Measurements from ENCODE around the gene RFNG.

RFNG gene

DNA sequence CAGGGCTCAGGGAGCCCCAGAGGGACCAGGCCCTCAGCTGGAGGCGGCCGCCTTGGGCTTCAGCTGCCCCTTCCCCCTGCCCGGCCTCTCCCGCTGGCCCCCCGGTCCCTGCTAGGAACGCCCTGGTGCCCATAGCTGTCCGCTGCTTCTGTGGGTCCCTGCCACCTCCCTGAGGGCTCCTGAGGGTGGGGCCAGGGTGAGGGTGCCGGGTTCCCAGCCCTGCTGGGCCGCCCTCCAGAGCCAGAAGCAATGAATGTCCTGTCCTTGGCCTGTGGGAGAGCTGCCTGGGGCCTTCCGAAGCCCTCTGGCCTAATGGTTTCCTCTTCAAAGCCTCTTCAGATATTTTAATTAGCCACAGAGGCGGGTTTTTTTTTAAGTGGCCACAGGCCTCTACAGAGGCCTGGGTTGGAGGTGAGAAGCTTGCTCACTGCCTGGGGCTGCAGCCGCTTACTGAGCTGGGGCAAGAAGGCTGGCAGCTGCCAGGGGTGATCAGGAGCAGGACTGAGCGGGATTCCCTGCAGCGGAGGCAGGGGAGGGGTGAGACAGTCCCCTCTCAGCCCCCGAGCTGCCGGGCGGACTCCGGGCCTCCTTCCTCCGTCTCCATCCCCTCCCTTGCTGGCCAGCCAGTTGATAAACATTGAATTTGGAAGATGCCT, 38.8 kb downstream of the RFNG start:
- no peak for DNase-seq

DNA sequence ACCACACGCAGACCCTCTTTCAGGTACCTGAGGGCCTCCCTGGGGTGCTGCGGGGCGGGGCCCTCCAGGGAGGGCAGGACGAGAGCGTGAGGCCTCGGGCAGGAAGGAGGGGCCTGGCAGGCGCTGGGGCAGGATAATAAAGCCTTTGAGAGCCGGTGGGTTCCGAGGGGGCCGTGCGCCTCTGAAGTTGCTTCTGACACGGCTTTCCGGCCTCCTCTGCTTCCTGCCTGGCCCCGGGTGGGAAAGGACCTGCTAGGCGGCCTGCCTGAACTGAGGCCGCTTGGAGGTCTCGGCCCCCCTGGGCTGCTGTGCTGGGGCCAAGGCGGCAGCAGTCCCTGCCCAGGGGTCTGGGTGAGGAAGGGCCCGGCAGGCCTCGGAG, 39.4 kb downstream of the RFNG start:
- DNase-seq = no peak

DNA sequence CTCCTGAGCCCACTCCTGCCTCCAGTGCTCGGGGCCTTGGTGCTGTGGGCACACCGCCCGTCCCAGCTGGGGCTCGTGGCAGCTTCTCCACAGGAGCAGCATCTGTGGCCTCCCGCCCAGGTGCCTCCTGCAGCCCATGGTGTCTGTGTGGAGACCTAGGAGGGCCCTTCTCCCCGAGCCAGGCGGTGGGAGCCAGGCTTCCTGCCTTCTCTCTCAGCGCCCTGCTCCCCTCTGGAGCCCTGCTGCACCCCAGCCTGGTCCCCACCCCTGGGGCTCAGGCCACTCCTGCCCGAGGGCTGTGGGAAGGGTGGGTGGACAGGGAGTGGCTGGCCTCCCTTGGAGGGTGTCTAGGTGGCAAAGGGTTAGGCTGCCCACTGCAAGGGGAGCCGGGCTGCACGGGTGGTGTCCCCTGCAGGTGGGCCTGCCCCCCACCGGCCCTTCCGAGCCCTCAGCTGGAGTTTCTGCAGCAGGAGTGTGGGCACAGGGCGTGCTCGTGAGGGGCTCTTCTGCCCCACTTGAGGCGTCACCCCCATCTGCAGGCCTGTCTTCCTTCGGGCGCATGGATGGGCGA, 39.9 kb downstream of the RFNG start:
- no peak for DNase-seq

DNA sequence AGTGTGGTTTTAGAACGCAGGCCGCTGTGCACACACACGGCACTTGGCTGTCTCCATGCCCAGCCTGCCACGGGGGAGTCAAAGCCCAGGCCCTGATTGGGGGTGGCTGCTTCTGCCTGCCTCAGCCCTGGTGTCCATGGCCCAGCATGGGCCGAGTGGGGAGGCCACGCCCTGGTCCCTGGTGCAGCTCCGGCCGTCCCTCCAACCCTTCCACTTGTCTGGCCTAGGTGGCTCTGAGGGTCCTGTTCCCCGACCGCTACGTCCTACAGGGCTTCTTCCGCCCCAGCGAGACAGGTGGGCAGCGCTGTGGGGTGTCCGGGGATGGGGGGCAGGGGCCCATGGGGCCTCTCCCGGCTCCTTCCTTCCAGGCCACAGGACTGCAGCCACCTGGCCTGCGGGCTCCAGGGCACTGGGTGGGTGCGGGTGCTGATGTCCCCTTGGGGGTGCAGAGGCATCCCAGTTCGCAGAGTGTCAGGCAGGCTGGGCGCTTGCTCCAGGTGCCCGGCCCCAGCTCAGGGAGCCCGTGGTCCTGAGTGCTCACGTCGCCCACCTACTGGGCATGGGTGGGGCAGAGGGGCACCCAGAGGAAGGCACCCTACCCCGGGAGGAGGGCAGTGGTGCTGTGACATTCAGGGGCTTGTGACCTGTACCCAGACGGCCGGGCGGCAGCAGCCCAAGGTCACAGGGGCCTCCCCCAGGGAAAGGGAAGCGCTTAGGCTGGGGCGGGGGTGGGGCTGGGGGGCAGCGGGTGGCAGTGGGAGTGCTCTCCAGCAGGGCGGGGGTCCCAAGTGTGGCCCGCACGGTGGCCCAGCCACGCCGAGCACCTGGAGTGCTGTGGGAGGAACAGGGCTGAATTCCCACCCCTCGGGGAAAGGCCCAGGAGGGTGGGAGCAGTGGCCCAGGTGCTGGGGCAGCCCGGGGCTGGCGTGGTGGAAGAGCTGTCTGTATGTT, 40.8 kb downstream of the RFNG start:
- DNase-seq = no peak

DNA sequence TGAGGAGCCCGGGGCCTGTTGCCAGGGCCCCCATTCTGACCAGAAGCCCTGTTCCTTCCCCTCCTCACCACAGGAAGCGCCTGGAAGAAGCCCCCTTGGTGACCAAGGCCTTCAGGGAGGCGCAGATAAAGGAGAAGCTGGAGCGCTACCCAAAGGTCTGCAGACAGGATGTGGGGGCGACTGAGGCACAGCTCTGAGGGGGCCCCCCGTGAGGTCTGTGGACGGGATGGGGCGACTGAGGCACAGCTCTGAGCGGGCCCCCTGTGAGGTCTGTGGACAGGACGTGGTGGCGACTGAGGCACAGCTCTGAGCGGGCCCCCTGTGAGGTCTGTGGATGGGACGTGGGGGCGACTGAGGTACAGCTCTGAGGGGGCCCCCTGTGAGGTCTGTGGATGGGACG, 42.2 kb downstream of the RFNG start:
- no peak for DNase-seq

DNA sequence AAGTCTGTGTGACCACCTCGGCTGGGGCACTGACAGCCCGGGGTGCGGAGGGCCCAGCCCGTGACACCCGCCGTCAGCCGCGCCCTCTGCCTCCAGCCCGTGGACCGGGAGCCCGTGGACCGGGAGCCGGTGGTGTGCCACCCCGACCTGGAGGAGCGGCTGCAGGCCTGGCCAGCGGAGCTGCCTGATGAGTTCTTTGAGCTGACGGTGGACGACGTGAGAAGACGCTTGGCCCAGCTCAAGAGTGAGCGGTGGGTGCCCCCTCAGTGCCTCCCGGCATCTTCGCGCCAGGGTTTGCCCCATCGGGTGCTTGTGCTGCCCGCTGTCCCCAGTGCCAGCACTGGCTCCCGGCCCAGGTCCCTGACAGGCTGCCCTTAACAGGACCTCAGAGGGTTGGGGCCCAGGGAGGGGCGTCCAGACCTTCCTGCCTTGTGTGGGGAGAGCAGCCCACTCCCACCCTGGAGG, 42.6 kb downstream of the RFNG start:
- no peak for DNase-seq

DNA sequence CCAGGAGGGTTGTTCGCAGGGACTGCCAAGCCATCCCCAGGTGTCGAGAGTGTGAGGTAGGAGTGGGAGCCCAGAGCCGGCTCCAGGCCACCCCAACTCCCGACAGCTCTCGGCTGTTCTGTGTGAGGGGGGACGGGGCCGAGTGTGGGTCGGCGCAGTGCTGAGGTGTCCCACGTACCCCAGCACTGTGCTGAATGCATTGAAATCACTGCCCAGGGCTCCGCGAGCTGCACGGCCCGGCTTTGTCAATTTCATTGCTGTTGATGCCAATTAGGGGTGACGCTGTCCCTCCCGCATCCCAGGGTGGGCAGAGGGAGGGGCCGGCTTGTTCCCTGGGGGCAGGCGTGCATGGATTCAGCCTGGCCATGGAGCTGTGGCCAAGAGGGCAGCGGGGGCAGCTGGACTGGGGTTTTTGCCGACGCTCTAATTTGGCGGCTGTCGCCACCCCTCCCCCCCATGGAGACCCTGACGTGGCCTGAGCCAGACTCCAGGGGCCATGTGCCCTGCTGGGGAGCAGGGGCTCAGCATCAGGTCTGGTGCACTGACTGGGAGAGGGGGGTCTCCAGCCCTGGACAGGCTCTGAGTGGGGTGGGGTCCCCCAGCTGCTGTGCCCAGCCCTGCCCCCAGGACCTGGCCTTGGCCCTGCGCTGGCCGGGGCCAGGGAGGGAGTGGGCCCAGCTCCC, 43.2 kb downstream of the RFNG start:
- no peak for DNase-seq

DNA sequence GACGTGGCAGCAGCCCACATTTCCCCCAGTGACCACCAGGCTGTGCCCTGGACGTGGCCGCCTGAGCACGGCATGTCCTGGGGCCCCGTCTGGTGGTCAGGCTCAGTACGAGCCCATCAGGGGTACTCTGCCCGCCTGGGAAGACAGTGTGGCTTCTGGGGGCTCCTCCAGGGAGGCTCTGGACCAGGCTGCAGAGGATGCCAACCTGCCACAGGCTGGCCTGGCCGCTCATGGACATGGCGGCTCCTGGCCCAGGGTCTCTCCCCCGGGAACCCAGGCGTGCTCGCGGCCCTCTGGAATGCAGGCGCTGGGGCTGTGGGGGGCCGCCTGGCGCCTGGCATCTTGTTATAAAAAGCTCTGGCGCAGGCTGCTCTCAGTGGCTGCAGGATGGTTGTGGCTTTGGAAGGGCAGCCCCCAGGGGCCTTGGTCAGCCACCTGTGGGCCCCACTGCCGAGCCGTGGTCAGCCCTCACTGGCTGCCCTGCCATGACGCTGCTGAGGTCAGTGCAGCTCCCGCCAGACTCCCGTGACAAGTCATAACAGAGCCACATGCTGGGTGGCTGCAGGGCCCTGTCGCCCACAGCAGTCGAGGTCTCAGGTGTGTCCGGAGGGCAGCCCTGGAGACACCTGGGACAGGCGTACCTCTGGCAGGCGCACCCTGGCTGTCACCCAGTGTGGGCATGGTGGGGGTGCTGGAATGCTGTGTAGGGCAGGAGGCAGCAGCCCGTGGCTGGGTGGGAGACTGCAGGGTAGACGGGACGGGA, 43.9 kb downstream of the RFNG start:
- no peak for DNase-seq

DNA sequence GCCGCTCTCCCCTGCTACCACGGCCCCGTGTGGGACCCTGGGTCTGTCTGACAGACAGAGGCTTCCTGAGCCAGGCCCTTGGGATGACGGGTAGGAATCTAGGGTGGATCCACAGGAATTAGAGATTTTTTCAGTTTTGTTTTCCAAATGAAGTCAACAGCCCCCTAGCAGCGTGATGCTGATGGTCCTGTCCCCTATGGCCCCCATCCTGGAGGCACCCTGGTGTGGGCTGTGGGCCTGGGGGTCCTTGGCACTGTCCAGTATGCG, 44.5 kb downstream of the RFNG start:
- DNase-seq = no peak

DNA sequence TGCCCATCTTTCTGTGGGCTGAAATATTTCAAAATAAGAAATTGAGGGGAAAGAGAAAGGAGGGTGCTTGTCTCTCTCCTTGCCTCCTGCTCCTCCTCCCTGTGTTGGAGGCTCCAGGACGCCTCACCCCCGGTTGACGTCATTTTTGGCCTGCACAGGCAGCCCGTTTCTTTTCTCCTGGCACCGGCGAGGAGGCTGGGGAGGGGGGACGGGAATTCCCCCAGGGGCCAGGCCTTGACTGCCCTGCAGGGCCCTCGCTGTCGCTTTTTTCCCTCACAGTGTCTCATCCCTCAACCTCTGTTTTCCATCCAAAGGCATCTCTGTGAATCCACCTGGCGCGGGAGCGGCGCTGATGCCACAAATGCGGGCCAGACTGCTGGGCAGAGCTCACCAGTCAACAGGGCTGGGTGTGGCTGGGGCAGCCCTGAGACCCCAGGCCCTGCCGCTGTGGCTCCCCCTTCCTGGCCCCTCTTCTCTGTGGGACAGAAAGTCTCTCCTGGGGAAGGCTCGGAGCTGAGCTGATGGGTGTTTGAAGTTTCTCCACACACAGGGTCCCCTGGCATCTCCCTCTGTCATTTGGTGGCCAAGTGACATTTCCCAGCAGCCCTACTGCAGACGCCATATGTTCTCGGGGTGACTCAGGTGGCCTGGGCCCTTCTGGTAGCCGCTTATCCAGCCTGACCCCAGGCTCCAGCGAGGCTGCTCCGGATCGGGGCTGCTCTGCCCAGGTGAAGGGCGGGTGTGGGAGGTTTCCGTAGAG, 45.0 kb downstream of the RFNG start:
- DNase-seq = no peak

DNA sequence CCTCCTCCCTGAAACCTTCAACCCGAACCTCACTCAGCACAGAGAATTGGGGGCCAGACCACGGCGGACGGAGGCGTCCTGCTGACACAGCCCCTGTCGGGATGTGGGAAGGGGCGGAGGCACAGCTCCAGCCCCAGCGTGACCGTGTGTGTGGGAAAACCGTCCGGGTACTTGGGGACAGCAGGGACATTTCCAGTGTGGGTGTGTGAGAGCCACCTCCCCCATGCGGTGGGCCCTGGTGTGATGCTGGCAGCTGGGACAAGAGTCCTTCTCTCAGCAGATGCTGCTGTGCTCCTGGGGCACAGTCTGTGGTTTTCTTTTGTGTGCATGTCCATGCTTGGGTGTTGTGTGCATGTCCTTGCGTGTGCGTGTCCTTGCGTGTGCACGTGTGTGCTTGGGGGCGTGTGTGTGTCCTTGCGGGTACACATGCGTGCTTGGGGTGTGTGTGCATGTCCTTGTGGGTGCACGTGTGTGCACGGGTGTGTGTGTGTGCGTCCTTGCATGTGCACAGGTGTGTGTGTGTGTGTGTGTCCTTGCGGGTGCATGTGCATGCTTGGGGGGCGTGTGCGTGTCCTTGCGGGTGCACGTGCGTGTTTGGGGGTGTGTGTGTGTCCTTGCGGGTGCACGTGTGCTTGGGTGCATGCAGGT, 45.8 kb downstream of the RFNG start:
- no peak for DNase-seq

DNA sequence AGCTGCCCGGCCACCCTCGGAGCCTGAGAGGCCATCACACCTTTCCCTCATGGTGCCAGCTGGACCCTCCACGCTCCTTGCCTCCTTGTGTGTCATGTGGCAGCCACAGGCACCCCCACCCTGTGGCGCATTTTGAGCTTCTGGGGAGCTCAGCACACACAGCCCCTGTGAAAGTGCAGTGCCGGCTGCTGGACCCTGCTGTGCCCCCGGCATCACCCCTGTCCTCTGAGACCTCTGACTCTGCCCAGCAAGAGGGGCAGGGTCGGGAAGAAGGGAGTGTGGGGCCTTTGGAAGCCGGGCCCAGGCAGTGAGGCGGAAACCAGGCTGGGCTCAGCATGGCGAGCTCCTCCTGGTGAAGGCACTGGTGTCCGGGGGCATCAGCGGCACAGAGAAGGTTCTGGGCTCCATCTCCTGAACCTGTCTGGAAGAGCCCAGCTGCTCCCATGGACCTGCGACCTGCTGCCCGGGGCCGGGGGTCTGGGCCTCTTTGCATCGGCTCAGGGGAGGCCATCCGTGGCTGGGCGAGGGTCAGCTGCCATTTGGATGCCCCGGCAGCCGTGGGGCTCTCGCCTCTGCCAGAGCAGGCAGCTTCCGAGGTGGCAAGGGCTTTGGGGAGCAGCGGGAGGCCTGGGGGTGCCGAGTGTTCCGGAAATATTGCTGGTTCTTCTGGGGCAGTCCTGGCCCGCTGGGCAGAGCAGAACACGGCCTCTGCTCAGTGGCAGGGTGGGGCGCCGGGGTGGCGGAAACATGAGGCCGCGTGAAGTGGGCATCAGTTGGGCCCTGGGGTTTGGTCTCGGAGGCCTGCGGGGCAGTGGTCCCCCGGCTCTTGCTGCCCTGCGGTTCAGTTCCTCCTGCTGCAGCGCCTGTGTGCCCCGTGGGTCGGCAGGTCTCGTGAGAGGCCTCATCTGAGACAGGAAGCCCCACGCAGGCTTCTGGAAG, 46.8 kb downstream of the RFNG start:
- DNase-seq = no peak

DNA sequence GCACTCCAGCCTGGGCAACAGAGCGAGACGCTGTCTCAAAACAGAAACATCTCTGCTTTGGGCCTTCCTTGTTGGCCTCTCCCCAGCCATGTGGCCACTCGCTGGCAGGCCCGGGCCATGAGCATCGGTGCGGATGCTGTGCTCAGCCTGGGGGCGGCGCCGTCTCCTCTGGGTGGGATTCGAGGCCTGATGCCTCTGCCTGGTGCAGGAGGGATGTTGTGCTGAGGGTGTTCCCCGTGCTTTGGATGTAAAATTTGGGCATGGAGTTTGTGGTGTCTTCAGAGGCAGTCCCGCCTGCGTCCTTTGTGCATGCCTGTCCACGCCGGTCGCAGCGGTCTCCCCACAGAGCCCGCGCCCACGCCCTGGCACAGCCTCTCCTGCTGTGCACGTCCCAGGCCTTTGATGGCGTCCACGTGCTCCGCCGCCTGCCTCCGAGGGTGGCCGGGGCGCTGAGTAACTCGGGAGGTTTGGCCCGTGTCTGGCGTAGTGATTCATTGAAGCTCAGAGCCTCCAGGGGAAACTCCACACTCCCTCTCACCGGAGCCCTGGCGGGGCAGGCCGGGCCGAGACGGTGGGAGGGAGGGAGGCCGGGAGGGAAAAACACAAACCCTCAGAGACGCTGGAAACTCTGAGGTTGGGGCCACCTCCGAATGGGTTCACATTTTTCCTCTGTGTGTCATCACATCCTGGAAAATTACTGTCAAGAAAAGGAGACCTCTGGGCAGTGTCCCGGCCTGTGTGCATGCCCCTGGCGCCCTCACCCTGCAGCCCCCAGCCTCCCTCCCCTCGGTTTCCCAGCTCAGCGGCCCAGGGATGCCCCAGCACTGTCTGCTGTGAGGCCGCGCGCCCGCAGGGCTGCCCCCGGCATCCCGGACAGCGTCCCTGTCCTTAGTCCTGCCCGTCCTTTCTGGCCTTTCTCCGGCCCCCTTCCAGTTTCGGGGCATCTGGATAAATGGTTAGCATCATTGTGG, 47.9 kb downstream of the RFNG start:
- no peak for DNase-seq

DNA sequence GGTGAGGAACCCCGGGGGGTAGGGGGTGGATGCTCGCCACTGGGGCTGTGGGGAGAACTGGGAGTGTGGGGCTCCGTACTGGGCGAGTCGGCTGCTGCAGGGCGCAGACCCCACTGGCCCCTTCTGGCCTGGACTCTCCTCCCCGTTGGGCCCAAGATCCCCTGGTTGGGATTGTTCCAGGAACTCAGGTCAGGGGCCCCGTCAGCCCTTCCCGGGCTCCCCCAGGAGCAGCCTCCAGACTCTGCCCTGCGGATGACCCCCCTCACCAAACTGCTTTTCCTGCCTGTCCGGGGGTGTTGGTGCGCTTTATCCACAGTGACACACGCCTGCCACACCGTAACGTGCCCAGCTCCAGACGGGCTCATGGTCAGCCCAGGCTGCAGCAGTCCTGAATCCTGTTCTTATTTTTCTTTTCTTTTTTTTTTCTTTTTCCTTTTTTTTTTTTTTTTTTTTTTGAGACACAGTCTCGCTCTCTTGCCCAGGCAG, 50.0 kb downstream of the RFNG start:
- no peak for DNase-seq

DNA sequence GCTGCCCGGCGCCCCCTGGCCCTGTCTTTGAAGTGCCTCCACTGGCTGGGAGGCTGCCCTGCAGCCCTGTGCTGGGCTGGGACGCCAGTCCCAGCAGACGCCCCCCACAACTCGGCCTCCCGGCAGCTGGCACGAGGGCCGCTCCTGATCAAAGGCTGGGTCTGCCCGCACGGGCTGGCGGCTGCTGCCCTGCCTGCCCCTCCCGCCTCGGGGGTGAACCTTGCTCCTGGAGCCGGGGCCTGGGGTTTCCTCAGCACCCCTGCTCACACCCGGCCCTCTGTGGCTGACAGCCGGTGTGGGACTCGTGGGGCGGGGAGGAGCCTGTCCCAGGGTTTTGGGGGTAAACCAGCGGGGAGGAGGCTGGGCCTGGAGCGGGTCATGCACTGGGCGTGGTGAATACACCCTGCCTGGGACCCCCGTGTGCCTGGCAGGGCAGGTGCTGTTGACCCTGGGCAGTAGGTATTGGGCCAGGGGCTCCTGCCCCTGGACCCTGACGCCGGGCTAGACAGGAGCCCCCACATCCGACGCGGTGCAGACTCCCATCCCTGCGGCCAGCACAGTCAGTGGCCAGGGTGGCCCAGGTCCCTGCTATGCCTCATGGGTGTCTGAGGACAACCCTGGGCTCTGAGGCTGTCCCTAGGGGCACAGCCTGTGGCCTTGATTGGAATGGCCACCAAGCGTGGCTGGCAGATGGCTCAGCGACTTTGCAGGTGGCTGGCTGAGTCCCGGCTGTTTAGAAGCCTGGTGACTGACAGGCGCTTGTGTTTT, 50.6 kb downstream of the RFNG start:
- DNase-seq = no peak

DNA sequence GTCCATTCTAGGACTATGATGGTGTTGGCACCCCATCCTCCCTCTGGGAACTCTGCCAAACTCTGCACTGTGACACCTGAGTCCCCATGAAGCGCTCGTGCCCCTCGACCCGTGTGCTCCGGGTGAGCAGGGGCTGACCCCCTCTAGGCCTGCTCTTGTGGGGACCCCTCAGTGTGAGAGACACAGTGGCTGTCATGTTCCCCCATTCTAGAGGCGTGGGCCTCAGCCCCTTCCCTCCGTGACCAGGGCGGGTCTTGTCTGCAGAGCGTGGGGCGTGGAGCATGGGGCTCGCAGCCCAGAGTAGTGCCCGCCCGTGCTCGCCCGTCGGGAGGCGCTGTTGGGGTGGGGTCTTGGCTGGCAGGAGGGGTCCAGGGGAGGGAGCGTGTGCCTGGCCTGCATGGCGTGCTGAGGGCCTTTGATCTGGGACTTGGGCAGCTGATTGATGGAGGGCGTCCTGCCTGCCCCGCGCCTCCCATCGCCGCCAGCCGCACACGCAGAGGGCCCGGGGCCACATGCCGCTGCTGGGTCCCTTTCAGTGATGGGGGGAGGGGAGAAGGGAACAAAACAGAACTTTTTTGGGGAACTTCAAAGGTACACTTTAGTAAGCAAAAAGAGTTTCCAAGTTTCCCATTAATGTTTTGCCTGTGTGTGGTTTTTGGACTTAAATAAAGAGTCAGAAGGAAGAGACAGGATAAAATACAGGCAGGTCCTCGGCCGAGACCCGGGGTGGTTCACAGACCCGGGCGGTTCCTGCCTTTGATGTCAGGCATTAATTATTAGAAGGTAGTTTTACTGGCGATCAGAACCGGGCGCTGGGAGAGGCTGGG, 51.4 kb downstream of the RFNG start:
- no peak for DNase-seq

DNA sequence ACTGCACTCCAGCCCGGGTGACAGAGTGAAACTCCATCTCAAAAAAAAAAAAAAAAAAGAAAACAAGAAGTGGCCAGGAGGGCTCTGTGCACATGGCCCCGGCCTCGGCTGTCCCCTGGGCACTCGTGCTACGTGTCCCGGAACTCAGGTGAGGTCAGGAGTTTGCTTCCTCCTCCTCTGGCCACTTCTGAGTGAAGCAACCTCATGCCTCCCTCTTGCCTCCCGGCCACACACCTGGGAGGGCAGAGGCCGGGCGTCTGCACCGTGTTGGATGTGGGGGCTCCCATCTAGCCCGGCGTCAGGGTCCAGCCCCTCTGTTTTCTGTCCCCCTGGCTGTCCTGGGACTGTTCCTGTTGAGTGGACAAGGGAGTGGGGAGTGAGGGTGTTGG, 52.0 kb downstream of the RFNG start:
- DNase-seq = no peak
